HG03457 (cell line): Measurements from ENCODE around the gene KDM4C.

Experiments
- ATAC-seq: cut with Tn5 transposase; IDR thresholded peaks from one replicate; pipeline ENCODE4 v1.9.1; 2021; ENCODE audit warnings: moderate number of reproducible peaks; ENCODE audit not compliant: unreplicated experiment

Gene KDM4C

GRCh38 chr9:6852243-6852963 is 94.6 kb downstream of the KDM4C start:
- ATAC-seq, result no peak

- no peak for ATAC-seq
Measured at GRCh38 chr9:6855860-6856259, 98.1 kb downstream of the KDM4C start.

- no peak for ATAC-seq
Measured at GRCh38 chr9:6864102-6864501, 106.3 kb downstream of the KDM4C start.

DNA sequence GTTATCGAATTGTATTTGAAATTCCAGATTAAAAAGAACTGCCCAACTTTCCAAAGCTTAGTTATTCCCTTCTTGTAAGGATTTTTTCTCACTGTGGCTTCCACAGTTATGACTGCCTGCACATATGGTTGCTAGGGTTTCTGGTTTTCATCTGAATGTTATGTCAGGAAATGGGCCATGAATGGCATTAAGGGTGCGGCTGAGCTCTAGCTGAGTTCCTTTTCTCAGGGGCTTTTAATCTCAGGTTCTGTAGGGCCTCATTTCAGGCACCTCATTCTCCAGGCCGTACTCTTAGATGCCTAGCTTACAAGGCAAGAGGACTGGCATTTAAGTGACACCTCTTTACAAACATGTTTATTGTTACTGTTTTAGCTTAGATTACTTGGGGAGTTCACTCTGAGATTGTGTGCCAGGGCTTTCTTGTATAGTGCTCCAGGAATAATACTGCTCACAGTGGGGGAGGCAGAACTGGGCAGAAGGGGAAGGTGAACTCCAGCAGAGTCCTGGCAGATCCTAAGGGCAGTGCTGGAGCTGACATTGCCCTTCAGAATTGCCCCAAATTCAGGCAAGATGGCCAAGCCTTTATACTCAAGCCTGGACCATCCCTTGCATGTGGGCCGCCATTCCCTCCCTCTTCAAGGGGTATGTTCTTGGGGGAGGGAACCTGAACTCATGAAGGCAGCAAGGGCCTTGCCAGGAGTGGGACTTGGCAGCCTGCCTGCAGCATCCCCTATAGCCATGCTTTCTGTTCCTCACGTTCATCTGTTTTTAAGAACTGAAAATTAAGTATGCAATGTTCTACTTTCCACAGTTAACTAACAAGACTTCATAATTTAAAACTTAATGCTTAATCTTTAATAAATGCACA is 111.5 kb downstream of the KDM4C start:
- no peak for ATAC-seq

- ATAC-seq, result no peak
Measured at GRCh38 chr9:6870149-6870548, 112.4 kb downstream of the KDM4C start.

- no peak for ATAC-seq
Measured at GRCh38 chr9:6870650-6871477, 113.1 kb downstream of the KDM4C start.

- ATAC-seq, result no peak
Measured at GRCh38 chr9:6873857-6874256, 116.1 kb downstream of the KDM4C start.

DNA sequence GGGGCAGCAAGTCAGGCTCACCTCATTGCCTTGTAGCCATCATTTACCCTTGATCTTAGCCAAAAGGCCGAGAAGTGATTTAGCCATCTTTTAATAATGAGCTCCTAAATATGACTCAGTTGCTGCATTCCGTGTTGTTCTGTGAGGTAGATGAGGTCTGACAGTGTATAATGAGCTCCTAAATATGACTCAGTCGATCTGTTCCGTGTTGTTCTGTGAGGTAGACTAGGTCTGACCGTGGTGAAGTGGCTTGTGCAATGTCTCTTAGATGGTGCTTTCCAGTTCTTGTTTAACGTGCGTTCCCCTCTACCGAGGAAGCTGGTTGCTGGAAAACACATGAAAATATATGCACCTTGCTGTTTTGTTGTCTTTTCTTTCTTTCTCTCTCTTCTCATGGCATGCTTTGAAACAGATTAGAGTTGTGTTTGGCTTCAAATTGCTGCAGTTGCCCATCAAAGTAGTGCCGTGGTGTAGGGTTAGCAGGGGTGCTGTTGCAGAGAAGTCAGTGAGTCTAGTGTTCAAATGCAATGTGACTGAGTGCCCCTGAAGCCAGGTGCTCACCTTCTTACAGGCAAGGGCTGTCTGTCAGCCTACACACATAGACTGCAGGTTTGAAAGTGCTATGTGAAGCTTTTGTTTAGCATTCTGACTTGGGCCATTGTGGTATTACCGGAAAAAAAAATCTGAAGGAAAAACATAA is 118.6 kb downstream of the KDM4C start:
- ATAC-seq, result no peak

GRCh38 chr9:6877671-6878161 is 119.9 kb downstream of the KDM4C start:
- ATAC-seq, result no peak

- ATAC-seq, result no peak
Measured at GRCh38 chr9:6880626-6881025, 122.9 kb downstream of the KDM4C start.

DNA sequence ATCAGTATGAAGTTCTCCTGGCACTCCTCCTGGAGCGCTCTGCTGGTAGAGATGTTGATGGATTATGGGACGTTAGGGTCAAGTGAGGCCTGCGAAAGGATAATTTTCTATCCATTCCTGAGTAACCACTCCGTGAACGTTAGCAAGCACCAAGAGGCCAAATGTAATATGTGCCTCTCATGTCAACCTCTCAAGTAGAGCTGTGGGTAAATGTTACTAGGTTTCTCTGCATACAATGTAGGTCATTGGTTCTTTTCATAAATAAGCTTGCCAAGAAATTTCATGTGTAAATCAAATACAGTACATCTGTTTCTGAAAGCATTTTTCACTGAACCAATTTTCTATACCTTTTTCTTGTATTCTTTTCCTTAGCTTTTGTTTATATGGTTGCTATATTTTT is 126.3 kb downstream of the KDM4C start:
- ATAC-seq, result no peak

DNA sequence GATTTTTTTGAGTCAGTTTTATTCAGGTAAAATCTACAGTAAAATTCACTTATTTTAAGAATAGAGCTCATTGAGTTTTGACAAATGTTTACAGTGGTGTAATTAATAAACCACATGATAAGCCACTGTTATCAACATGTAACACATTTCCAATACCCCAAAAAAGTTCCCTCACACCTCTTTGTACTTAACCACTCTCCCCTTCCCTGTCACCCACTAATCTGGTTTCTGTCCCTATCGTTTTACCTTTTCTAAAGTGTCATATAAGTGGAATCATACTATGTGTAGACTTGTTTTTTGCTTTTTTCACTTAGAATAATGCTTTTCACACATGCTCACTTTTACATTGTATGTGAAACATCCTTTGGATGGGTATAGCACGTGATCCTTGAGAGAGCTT is 127.2 kb downstream of the KDM4C start:
- ATAC-seq, result no peak

- ATAC-seq, result no peak
Measured at GRCh38 chr9:6887051-6887450, 129.3 kb downstream of the KDM4C start.

- ATAC-seq, result no peak
Measured at GRCh38 chr9:6889868-6890267, 132.1 kb downstream of the KDM4C start.

GRCh38 chr9:6893350-6894131 is 135.8 kb downstream of the KDM4C start:
- ATAC-seq, result peak; percentile 27

GRCh38 chr9:6894135-6894534 is 136.4 kb downstream of the KDM4C start:
- peak; percentile 92 for ATAC-seq

- ATAC-seq, result no peak
Measured at GRCh38 chr9:6895754-6896153, 138.0 kb downstream of the KDM4C start.

GRCh38 chr9:6896562-6896961 is 138.8 kb downstream of the KDM4C start:
- ATAC-seq, result no peak

GRCh38 chr9:6897207-6897822 is 139.5 kb downstream of the KDM4C start:
- no peak for ATAC-seq
